OCI-LY7 (cell line): ENCODE data around the gene PHKA2.

Experiments used
- CTCF ChIP-seq: fragments of 200-600 bp; sonication (generic); conservative IDR thresholded peaks from 2 replicates; pipeline ENCODE4 v1.5.1; 2014; ENCODE audit warnings: mild to moderate bottlenecking, antibody characterized with exemption, low read length, moderate library complexity, mixed read lengths
- EZH2phosphoT487 ChIP-seq: fragments of 200-600 bp; sonication (generic); IDR thresholded peaks from 2 replicates; pipeline ENCODE4 v1.6.1; 2018; ENCODE audit warnings: low read depth, borderline replicate concordance, mild to moderate bottlenecking, mixed run types, antibody characterized with exemption, low read length, moderate library complexity, mixed read lengths

- TF ChIP-seq CTCF (no peak), EZH2phosphoT487 (no peak)
Measured at GRCh38 chrX:18889346-18890048, 94.4 kb downstream of the PHKA2 start.
